HCT116 (cell line): ENCODE measurements around the gene DYNC1I1. TPM values are rescaled to one million over a fixed set of nuclear protein-coding genes. Genes with fewer than 3 reads are reported as not detected.

Experiments used
- ATAC-seq: fragments of 200-7000 bp; cut with Tn5 transposase; 2 replicates; pipeline ENCODE4 v1.9.1; 2020; ENCODE audit warnings: mild to moderate bottlenecking, moderate library complexity
- BruUV-seq: library from RNA; stranded (reverse); fragments of 400-500 nt; replicated peaks from 2 replicates; lab custom pipeline; 2021; lab: Mats Ljungman, UMichigan
- CTCF ChIA-PET: fragments of 300-600 bp; sonication (Branson Sonifier 250); formaldehyde crosslinking; loops from one replicate; lab custom pipeline; 2021; ENCODE audit warnings: antibody characterized with exemption; lab: Charles Lee
- POLR2A ChIA-PET: fragments of 300-600, 350-600 bp; sonication (Branson Sonifier 250); formaldehyde crosslinking; loops from one replicate; lab custom pipeline; 2021; ENCODE audit warnings: antibody characterized with exemption; lab: Charles Lee
- RAD21 ChIA-PET, 2 experiments: fragments of 300-600 bp; sonication (Branson Sonifier 250); formaldehyde crosslinking; loops; one replicate each; lab custom pipeline; 2023; ENCODE audit warnings: low total read pairs in 2 of 2; ENCODE audit not compliant: uncharacterized antibody in 2 of 2, unreplicated experiment in 2 of 2, low non-redundant PET in 1 of 2; lab: Charles Lee
- DNase-seq: peaks from one replicate; pipeline ENCODE4 v3.0.0-alpha.2; 2010; ENCODE audit warnings: low read depth, low spot score
- H2AFZ ChIP-seq: fragments of 200-600 bp; shearing (Covaris generic), sonication (generic); 2 replicates; pipeline ENCODE4 v1.6.1; 2017; ENCODE audit warnings: low read depth, mixed run types, mixed read lengths, antibody characterized with exemption, low read length; ENCODE audit not compliant: poor library complexity, severe bottlenecking
- H3K27ac ChIP-seq: 2 replicates; pipeline ENCODE4 v1.5.1; 2012; ENCODE audit warnings: low read depth, low read length
- H3K27me3 ChIP-seq: fragments of 200-600 bp; sonication (generic); 2 replicates; pipeline ENCODE4 v1.6.1; 2016; ENCODE audit warnings: mixed run types, low read length, mixed read lengths; ENCODE audit not compliant: insufficient read depth
- H3K36me3 ChIP-seq, 2 experiments: fragments of 200-500 bp in 1 of 2; fragments of 200-600 bp in 1 of 2; sonication (Bioruptor generic) in 1 of 2; sonication (generic) in 1 of 2; 2 replicates each; pipeline versions ENCODE4 v1.5.1 to v1.6.1; 2014 to 2016; ENCODE audit warnings: low read length in 2 of 2, inconsistent platforms in 1 of 2, mixed read lengths in 1 of 2, mixed run types in 1 of 2; ENCODE audit not compliant: insufficient read depth in 2 of 2, control insufficient read depth in 1 of 2
- H3K4me1 ChIP-seq, 2 experiments: fragments of 200-600 bp in 1 of 2; sonication (generic) in 1 of 2; 2 replicates each; pipeline versions ENCODE4 v1.5.1 to v1.6.1; 2012 to 2017; ENCODE audit warnings: low read length in 2 of 2, inconsistent platforms in 1 of 2, mild to moderate bottlenecking in 1 of 2, mixed read lengths in 1 of 2, mixed run types in 1 of 2, moderate library complexity in 1 of 2; ENCODE audit not compliant: insufficient read depth in 2 of 2, control insufficient read depth in 1 of 2
- H3K4me2 ChIP-seq: fragments of 200-600 bp; sonication (generic); 2 replicates; pipeline ENCODE4 v1.6.1; 2017; ENCODE audit warnings: mixed run types, low read length, mixed read lengths
- H3K4me3 ChIP-seq, 2 experiments: fragments of 200-600 bp in 1 of 2; sonication (generic) in 1 of 2; replicated peaks in 1 of 2; 2 replicates each; pipeline ENCODE4 v1.5.1; 2011 to 2016; ENCODE audit warnings: low read length in 2 of 2, control low read depth in 1 of 2, low read depth in 1 of 2, mild to moderate bottlenecking in 1 of 2, mixed read lengths in 1 of 2, mixed run types in 1 of 2
- H3K79me2 ChIP-seq: fragments of 200-600 bp; sonication (generic); 2 replicates; pipeline ENCODE4 v1.6.1; 2017; ENCODE audit warnings: mild to moderate bottlenecking, mixed run types, low read length, moderate library complexity, mixed read lengths; ENCODE audit not compliant: insufficient read depth
- H3K9ac ChIP-seq: fragments of 200-600 bp; sonication (generic); 2 replicates; pipeline ENCODE4 v1.6.1; 2016; ENCODE audit warnings: low read length, mixed read lengths
- H3K9me2 ChIP-seq: fragments of 200-600 bp; sonication (generic), shearing (Covaris generic); 2 replicates; pipeline ENCODE4 v1.6.1; 2017; ENCODE audit warnings: mixed run types, mild to moderate bottlenecking, moderate library complexity; ENCODE audit not compliant: insufficient read depth
- H3K9me3 ChIP-seq, 2 experiments: fragments of 200-500 bp in 1 of 2; fragments of 200-600 bp in 1 of 2; sonication (Bioruptor generic) in 1 of 2; sonication (generic) in 1 of 2; 2 replicates each; pipeline ENCODE4 v1.6.1; 2014 to 2017; ENCODE audit warnings: low read length in 2 of 2, mixed read lengths in 2 of 2, inconsistent platforms in 1 of 2, low read depth in 1 of 2, mild to moderate bottlenecking in 1 of 2, mixed run types in 1 of 2, moderate library complexity in 1 of 2; ENCODE audit not compliant: control insufficient read depth in 1 of 2, insufficient read depth in 1 of 2
- H4K20me1 ChIP-seq: fragments of 200-600 bp; sonication (generic), shearing (Covaris generic); 2 replicates; pipeline ENCODE4 v1.6.1; 2017; ENCODE audit warnings: mixed run types, mild to moderate bottlenecking, moderate library complexity; ENCODE audit not compliant: insufficient read depth
- CTCF ChIP-seq, 3 experiments: fragments of 200-600 bp in 1 of 3; sonication (generic) in 1 of 3; IDR thresholded peaks in 2 of 3; conservative IDR thresholded peaks in 1 of 3; 2 replicates each; pipeline ENCODE4 v1.5.1; 2012 to 2017; ENCODE audit warnings: low read depth in 2 of 3, low read length in 2 of 3, antibody characterized with exemption in 1 of 3, borderline replicate concordance in 1 of 3, control low read depth in 1 of 3, mild to moderate bottlenecking in 1 of 3, mixed read lengths in 1 of 3, mixed run types in 1 of 3, moderate library complexity in 1 of 3; ENCODE audit not compliant: insufficient read depth in 1 of 3
- EZH2 ChIP-seq: fragments of 200-600 bp; sonication (generic); IDR thresholded peaks from 2 replicates; pipeline ENCODE4 v1.6.1; 2017; ENCODE audit warnings: antibody characterized with exemption, mixed run types
- MAX ChIP-seq: IDR thresholded peaks from 2 replicates; pipeline ENCODE4 v1.6.1; 2012
- POLR2A ChIP-seq: IDR thresholded peaks from 2 replicates; pipeline ENCODE4 v1.7.0; 2011; ENCODE audit warnings: borderline replicate concordance; ENCODE audit not compliant: insufficient read depth, insufficient read length; ENCODE audit errors: extremely low read depth
- RAD21 ChIP-seq: IDR thresholded peaks from 2 replicates; pipeline ENCODE4 v1.6.1; 2012; ENCODE audit warnings: low read depth, mild to moderate bottlenecking
- SP1 ChIP-seq: IDR thresholded peaks from 2 replicates; pipeline ENCODE4 v1.6.1; 2012; ENCODE audit warnings: low read depth
- YY1 ChIP-seq: IDR thresholded peaks from 2 replicates; pipeline ENCODE4 v1.6.1; 2011; ENCODE audit warnings: low read length, low read depth, moderate library complexity, mild to moderate bottlenecking; ENCODE audit not compliant: insufficient replicate concordance; ENCODE audit errors: extremely low read depth
- intact Hi-C: fragments of 100-400 bp; cut with micrococcal nuclease; formaldehyde crosslinking; loops from 2 replicates; pipeline ENCODE4 v1.10.0; 2022
- total RNA-seq: library from RNA; stranded (reverse); gene quantifications from one replicate; pipeline ENCODE4 v1.2.1, GENCODE V29; 2021; ENCODE audit not compliant: unreplicated experiment

DYNC1I1 gene
- total RNA-seq, 1 experiment from 2014 or later, result not detected

- TF ChIP-seq YY1 (no peak), SP1 (no peak)
Observed at GRCh38 chr7:95867309-95867708, 95.0 kb downstream of the DYNC1I1 start (continued).

GRCh38 chr7:95871075-95871848, 98.9 kb downstream of the DYNC1I1 start:
- ATAC-seq, result peak; percentile 73
- CTCF ChIA-PET, result interaction anchor here (0.7 to 2.2 kb wide), 15 partner anchors 16 to 1156 kb away, joined by 3 to 52 read pairs (median 5); no protein-coding TSS in a partner anchor

More at GRCh38 chr7:95871075-95871848, 98.9 kb downstream of the DYNC1I1 start:
- DNase-seq, result peak; percentile 29
- POLR2A ChIA-PET, result interaction anchor here (1.2 kb wide), 1 partner anchor 148 kb away, joined by 4 read pairs; no protein-coding TSS in a partner anchor
- H3K9ac ChIP-seq, result no peak overlapping the region
- H2AFZ ChIP-seq, result no peak overlapping the region
- intact Hi-C loops, result loop anchor here (1.0 kb wide), 1 partner anchor 148 kb away; no protein-coding TSS in a partner anchor
- H3K27me3 ChIP-seq, result peaks cover 10% of the 10 kb centered on the region
- H3K4me1 ChIP-seq, result no peaks in the 10 kb centered on the region
- H4K20me1 ChIP-seq, result no peaks in the 10 kb centered on the region
- H3K4me3 ChIP-seq, result no peak overlapping the region
- no peak for TF ChIP-seq EZH2
- TF ChIP-seq CTCF (IDR thresholded peaks at IDR 0.05 in 2 of 3, conservative IDR thresholded peaks at IDR 0.05 in 1 of 3; ENCODE audit: borderline replicate concordance in 1 of 3, insufficient read depth in 1 of 3, low read depth in 2 of 3, low read length in 2 of 3), result peak; percentile 61 to 76 (median 66); a peak in 5 of 6 replicates
- no peak for TF ChIP-seq MAX
- peak; percentile 73 for TF ChIP-seq RAD21
- TF ChIP-seq SP1, result no peak
- no peak for TF ChIP-seq POLR2A
- H3K9me3 ChIP-seq, result no peaks in the 10 kb centered on the region
- BruUV-seq, result no TSS peak
- H3K27ac ChIP-seq, result no peak overlapping the region
- no peaks in the 10 kb centered on the region for H3K9me2 ChIP-seq
- H3K79me2 ChIP-seq, result no peaks in the 10 kb centered on the region
- H3K36me3 ChIP-seq, result no peaks in the 10 kb centered on the region
- RAD21 ChIA-PET, result interaction anchor here (0.6 to 1.3 kb wide), 4 partner anchors 146 to 181 kb away, joined by 3 to 5 read pairs (median 4); no protein-coding TSS in a partner anchor
- no peak overlapping the region for H3K4me2 ChIP-seq
